HG03139 (cell line): ENCODE measurements around the gene NCAPG.

Experiments used
- ATAC-seq: cut with Tn5 transposase; IDR thresholded peaks from one replicate; pipeline ENCODE4 v1.9.1; 2021; ENCODE audit not compliant: unreplicated experiment

The NCAPG gene

DNA sequence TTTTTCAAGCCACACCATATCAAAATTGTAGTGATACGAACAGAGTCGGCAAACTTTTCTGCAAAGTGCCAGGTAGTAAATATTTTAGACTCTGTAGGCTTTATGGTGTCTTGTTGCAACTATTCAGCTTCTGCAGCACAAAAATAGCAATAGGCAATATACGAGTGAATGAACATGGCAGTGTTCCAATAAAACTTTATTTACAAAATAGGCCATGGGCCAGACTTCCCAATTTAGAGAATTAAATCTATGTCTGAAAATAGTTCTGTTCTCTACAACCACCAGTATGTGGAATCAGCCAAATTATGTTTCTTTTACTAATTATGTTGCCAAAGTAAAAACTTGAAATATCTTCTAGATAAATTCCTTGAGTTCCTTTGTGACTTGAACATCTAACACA is 56.5 kb downstream of the NCAPG start:
- no peak for ATAC-seq

DNA sequence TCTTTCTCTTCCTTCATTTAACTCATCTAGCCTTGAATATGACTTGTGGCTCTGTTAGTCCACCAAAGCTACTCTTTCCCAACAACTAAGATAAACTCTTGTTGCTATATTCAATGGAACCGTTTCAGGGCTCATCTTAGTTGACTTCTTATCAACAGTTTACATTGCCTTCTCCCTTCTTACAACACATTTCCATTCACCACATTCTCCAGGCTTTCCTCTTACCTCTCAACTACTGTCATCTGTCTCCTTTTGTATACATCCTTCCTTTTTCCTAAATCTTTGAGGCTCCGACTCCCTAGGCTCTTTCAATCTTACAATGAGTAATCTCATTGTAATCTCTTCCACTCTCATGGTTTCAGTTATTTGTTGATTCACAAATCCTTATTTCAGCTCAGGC is 58.5 kb downstream of the NCAPG start:
- ATAC-seq = no peak

- peak; percentile 90 for ATAC-seq
Measured at GRCh38 chr4:17875402-17876070, 64.8 kb downstream of the NCAPG start.

- ATAC-seq = no peak
Measured at GRCh38 chr4:17876943-17877342, 66.2 kb downstream of the NCAPG start.

DNA sequence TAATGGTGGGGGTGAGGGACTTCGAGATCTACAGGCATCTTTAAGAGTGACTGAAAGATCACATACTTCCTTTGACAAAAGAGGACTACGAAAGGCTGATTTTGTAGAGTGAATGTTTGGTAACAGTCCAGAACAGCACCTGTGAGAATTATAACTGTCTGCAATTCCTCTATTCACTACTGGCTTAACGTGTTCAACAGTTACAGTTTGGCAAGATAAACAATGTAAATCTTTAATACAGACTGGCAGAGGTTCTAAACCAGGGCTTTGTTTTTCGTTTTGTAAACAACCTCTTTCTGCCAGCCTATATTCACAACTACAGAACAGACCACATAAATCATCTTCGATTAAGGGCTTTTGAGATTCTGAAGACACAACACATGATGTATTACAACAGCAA is 66.9 kb downstream of the NCAPG start:
- no peak for ATAC-seq

DNA sequence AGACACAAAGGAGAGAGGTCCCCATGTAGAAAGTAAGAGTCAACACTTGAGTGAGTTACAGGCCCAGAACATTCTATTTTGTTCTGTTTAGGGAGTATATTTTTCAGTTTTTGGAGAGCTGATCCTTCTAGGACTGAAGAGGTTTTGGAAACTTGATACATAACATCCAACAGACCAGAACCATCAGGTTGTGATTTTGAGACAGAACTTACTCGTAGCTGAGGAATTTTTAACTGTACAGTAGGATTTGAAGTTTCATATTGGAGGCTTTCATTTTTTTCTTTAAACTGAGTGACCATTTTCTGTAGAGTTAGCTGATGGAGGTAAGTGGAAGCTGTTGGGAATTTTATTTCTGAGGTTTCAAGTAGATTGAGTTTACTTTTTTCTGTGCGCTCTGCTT is 73.3 kb downstream of the NCAPG start:
- ATAC-seq = no peak

DNA sequence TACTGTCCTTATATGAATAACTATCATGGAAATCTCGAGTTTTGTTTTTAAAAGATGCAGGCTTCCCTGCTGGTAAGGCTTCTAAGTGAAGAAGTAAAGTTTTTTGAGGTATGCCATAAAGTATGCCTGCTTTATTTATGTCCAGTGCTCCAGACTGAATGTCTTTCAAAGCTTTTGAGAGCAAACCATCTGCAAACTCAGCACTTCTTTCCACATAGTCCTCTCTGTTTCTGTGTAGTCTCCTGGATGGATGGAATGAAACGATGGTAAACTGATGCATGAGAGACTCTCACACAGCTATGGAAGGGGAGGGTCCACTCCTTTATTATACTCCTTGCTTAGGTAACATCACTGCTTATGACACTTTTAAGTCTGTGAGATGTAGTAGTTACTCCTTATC is 73.7 kb downstream of the NCAPG start:
- no peak for ATAC-seq

- no peak for ATAC-seq
Measured at GRCh38 chr4:17889692-17890091, 78.9 kb downstream of the NCAPG start.

GRCh38 chr4:17894421-17894820 is 83.6 kb downstream of the NCAPG start:
- no peak for ATAC-seq
